ENCODE measurements around the gene MRPS12. TPM values are rescaled to one million over a fixed set of nuclear protein-coding genes. Genes with fewer than 3 reads are reported as not detected.
A peak's percentile ranks its signal among the peaks of the same experiment; 100 is the strongest.

Gene MRPS12
- total and polyA plus RNA-seq, 2 of the 13 experiments (the other 11 are each of a cell fraction or from before 2014, with no cell fraction given): 27.5 to 54.8 TPM

DNA sequence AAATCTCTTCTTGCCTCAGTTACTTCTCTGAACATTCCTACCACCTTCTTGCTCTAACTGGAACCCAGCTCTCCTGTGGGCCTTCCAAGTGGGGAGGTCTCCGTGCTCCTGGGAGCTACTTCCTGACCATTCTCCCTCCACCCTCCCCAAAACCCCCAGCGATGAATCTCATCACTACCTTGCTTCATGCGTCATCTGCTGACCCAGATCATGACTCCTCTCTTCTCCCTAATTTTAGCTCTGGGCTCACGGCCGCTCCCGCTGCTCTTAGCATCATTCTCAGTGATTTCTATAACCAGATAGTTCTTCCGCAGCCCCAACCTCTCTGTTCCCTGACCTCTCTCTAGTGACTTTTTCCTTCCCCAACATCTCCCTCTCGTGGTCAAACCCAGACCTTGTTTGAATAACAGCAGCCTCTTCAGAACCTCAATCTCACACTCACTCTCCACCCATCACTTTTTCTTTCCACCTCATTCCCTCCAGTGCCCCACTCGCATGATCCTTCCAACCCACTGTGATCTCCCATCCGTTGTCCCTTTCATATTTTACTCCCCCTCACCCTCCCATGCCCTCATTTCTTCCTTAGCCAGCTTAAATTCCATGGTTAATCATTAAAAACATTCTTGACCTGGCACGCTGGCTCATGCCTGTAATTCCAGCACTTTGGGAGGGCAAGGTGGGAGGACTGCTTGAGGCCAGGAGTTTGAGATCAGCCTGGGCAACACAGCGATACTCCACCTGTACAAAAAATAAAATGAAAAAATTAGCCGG is 21.8 kb downstream of the MRPS12 start (continued):
- TF ChIP-seq ZNF430 (CRISPR knock-in tag; IDR thresholded peaks at IDR 0.05): peak; percentile 11; the same call in 1 of the 2 replicates
- TF ChIP-seq ZNF263 (CRISPR knock-in tag; IDR thresholded peaks at IDR 0.05): peak; percentile 94
- peak; percentile 30; the same call in 1 of the 2 replicates for TF ChIP-seq SAP130 (CRISPR knock-in tag; IDR thresholded peaks at IDR 0.05; ENCODE audit: low read depth)
- no peak for TF ChIP-seq NONO (IDR thresholded peaks at IDR 0.05)
- peak; percentile 25; the same call in 1 of the 2 replicates for TF ChIP-seq NONO (CRISPR knock-in tag; conservative IDR thresholded peaks at IDR 0.05)
- no peak for TF ChIP-seq FOSL2 (CRISPR knock-in tag; IDR thresholded peaks at IDR 0.05)
- TF ChIP-seq HMGXB3 (CRISPR knock-in tag; IDR thresholded peaks at IDR 0.05; ENCODE audit: borderline replicate concordance): 0 out of 2 replicates have a peak, but pooled peaks have one; percentile 33
- TF ChIP-seq ELF3 (CRISPR knock-in tag; IDR thresholded peaks at IDR 0.05): 0 out of 2 replicates have a peak, but pooled peaks have one; percentile 9
- TF ChIP-seq ZNF768 (CRISPR knock-in tag; IDR thresholded peaks at IDR 0.05): peak; percentile 30; the same call in 1 of the 2 replicates
- TF ChIP-seq, protein P1, sequence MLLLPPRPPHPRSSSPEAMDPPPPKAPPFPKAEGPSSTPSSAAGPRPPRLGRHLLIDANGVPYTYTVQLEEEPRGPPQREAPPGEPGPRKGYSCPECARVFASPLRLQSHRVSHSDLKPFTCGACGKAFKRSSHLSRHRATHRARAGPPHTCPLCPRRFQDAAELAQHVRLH (CRISPR knock-in tag; IDR thresholded peaks at IDR 0.05; ENCODE audit: borderline replicate concordance, low read depth): 0 out of 2 replicates have a peak, but pooled peaks have one; percentile 50
- TF ChIP-seq POLR2AphosphoS5 (IDR thresholded peaks at IDR 0.05; ENCODE audit: low read depth, low read length): peak; percentile 33; the same call in 1 of the 2 replicates
- no peak for TF ChIP-seq RAD51 (IDR thresholded peaks at IDR 0.05; ENCODE audit: borderline replicate concordance)
- TF ChIP-seq TBX2 (CRISPR knock-in tag; IDR thresholded peaks at IDR 0.05; ENCODE audit: borderline replicate concordance): peak; percentile 28; the same call in 1 of the 2 replicates
- peak; percentile 88 for TF ChIP-seq RBM22 (optimal IDR thresholded peaks at IDR 0.05; ENCODE audit: low read length)
- TF ChIP-seq LRRFIP1 (CRISPR knock-in tag; conservative IDR thresholded peaks at IDR 0.05): no peak
- no peak for TF ChIP-seq LCORL (IDR thresholded peaks at IDR 0.05)
- TF ChIP-seq LCORL (CRISPR knock-in tag; IDR thresholded peaks at IDR 0.05): 0 out of 2 replicates have a peak, but pooled peaks have one; percentile 54
- 0 out of 2 replicates have a peak, but pooled peaks have one; percentile 20 for TF ChIP-seq BCL6 (CRISPR knock-in tag; IDR thresholded peaks at IDR 0.05)
- TF ChIP-seq ZNF747 (CRISPR knock-in tag; IDR thresholded peaks at IDR 0.05; ENCODE audit: borderline replicate concordance): peak; percentile 32; the same call in 1 of the 2 replicates
- TF ChIP-seq ZNF260 (CRISPR knock-in tag; IDR thresholded peaks at IDR 0.05; ENCODE audit: borderline replicate concordance, low read depth): no peak
- TF ChIP-seq, protein P2, sequence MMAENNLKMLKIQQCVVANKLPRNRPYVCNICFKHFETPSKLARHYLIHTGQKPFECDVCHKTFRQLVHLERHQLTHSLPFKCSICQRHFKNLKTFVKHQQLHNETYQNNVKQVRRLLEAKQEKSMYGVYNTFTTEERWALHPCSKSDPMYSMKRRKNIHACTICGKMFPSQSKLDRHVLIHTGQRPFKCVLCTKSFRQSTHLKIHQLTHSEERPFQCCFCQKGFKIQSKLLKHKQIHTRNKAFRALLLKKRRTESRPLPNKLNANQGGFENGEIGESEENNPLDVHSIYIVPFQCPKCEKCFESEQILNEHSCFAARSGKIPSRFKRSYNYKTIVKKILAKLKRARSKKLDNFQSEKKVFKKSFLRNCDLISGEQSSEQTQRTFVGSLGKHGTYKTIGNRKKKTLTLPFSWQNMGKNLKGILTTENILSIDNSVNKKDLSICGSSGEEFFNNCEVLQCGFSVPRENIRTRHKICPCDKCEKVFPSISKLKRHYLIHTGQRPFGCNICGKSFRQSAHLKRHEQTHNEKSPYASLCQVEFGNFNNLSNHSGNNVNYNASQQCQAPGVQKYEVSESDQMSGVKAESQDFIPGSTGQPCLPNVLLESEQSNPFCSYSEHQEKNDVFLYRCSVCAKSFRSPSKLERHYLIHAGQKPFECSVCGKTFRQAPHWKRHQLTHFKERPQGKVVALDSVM (CRISPR knock-in tag; IDR thresholded peaks at IDR 0.05): peak; percentile 66; the same call in 1 of the 2 replicates
